Measurements from ENCODE around the gene ITGA11. TPM values are rescaled to one million over a fixed set of nuclear protein-coding genes. Genes with fewer than 3 reads are reported as not detected.

ITGA11 gene
- total and polyA plus RNA-seq, 8 donors: 0.19 to 4.1 (median 0.66) TPM

DNA sequence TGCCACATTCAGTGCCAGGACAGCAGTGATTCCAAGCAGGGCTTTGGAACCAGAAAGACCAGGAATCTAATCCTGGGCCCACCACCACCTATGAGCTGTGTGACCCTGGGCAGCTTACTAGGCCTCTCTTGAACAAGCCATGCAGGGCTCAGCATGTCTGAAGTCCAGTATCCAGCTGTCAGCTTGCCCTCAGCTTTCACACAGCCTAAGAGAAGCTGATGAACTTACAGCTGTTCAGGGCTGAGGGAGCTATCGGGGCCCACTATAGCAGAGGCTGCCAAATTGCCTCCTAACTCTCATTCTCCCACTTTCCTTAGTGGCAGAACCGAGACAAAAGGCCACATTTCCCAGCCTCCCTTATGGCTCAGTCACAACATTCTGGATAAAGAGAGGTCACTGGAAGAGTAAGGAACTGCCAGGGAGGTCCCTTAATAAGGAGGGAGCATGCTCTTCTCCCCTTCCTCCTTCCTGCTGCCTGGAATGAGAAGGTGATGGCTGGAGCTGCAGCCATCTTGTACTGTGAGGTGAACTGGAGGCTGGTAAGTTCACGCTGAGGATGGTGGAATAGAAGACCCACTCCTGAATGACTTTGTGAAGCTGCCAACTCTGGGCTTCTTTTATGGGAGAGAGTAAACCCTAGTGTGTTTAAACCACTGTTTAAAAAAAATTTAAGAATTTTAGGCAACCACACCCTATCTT, 120.0 kb downstream of the ITGA11 start:
- FAIRE-seq (no peak), DNase-seq (no peak), ATAC-seq (no peak)
- Histone ChIP-seq H3K4me1 (peaks cover 5 to 12% (median 7%) of the 10 kb centered on the region in 3 donors), H3K9me3 (no peaks in the 10 kb centered on the region), H3K27me3 (no peaks in the 10 kb centered on the region), H3K4me3 (no peak overlapping the region), H3K36me3 (no peaks in the 10 kb centered on the region), H3K27ac (no peak overlapping the region)
- no peak for TF ChIP-seq CTCF (IDR thresholded peaks at IDR 0.05)
- 83 to 88% methylated on average over 3 of the region's 3 CpGs for WGBS, 2 donors
- intact Hi-C loops (cut with DNase I): no loop called here

DNA sequence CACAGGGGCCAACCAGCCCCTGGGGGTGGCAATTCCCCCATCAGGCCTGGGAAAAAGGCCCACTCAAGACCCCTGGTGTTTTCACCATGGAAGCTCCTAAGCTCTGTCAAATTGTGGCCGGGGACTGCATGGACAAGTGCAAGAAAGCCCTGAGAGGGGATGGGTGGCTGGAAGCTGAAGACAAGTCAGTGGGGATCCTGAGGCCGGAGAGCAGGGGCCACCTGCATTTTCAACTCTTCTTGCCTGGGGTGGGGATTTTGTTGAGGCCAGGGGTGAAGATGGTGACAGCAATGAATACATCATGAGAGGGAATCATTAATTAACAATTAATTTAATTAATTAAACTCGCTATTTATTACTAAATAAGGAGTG, 120.5 kb downstream of the ITGA11 start:
- H3K36me3 ChIP-seq: no peaks in the 10 kb centered on the region
- no peak for TF ChIP-seq CTCF (IDR thresholded peaks at IDR 0.05)
- peaks cover 5 to 12% (median 7%) of the 10 kb centered on the region in 3 donors for H3K4me1 ChIP-seq
- H3K27me3 ChIP-seq: no peaks in the 10 kb centered on the region
- no peaks in the 10 kb centered on the region for H3K9me3 ChIP-seq
- H3K27ac ChIP-seq: no peak overlapping the region
- ATAC-seq (no peak), FAIRE-seq (no peak), DNase-seq (no peak)
- 95 to 100% methylated on average over 3 of the region's 3 CpGs for WGBS, 2 donors
- intact Hi-C loops (cut with DNase I): no loop called here
- H3K4me3 ChIP-seq: no peak overlapping the region

DNA sequence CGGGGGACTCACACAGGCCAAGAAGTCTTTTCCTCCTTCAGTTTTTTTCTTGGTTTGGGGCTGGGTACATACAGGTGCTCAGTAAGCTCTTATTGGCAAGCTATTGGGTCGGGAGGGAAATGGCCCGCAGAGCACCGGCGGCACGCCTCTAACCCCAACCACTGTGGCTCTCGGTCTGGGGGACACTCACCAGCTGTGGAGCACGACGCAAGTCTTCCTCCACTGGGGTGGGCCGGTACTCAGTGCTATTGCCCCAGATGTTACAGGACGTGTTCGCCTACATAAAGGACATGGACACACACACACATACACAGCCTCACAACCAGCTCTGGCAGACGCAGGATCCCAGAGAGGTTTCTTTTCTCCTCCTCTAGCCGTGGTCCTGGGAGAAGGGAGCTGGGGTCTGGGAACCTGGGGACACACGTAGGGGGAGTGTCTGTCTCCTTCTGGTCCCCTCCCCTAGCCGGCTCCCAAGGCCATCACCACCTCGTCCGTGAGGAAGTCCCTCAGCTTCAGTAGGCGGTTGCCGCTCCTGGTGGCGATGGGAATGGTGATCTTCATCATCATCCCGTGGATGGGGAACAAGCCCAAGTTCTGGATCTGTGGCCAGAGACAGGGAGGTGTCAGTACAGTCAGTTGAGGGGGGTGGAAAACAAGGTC, 121.0 kb downstream of the ITGA11 start:
- 65 to 71% methylated on average over 22 of the region's 22 CpGs for WGBS, 2 donors
- intact Hi-C loops (cut with DNase I): no loop called here
- Histone ChIP-seq H3K4me1 (peaks cover 5 to 12% (median 7%) of the 10 kb centered on the region in 3 donors), H3K4me3 (no peak overlapping the region), H3K27ac (peak overlapping the region; percentile 26 to 62 (median 46)), H3K27me3 (no peaks in the 10 kb centered on the region), H3K36me3 (no peaks in the 10 kb centered on the region), H3K9me3 (no peaks in the 10 kb centered on the region)
- no peak for TF ChIP-seq CTCF (IDR thresholded peaks at IDR 0.05)
- ATAC-seq: peak in 3 of 4 donors; percentile 3 to 7 (median 4)
- peak in 1 of 6 donors; percentile 53 for DNase-seq
- no peak for FAIRE-seq

- Histone ChIP-seq H3K27me3 (no peaks in the 10 kb centered on the region), H3K9me3 (no peaks in the 10 kb centered on the region), H3K27ac (peak overlapping the region; percentile 26 to 62 (median 46)), H3K4me1 (peaks cover 5 to 12% (median 7%) of the 10 kb centered on the region in 3 donors), H3K36me3 (no peaks in the 10 kb centered on the region), H3K4me3 (no peak overlapping the region)
- WGBS, 2 donors: 27 to 29% methylated on average over 7 of the region's 7 CpGs
- no peak for TF ChIP-seq CTCF (IDR thresholded peaks at IDR 0.05)
- FAIRE-seq (no peak), ATAC-seq (peak; percentile 68 to 86 (median 82)), DNase-seq (peak in 5 of 6 donors; percentile 52 to 88 (median 72))
- intact Hi-C loops (cut with DNase I): no loop called here
These were observed 121.7 kb downstream of the ITGA11 start for GRCh38 chr15:68310178-68310803.
